KMS-11 (cell line): Measurements from ENCODE around the gene ODAD3.

ENCODE experiments used
- H2AFZ ChIP-seq: fragments of 200-600 bp; sonication (generic); 2 replicates; pipeline ENCODE4 v1.6.1; 2016; ENCODE audit warnings: antibody characterized with exemption, mixed run types, low read depth
- H3K27ac ChIP-seq: fragments of 200-600 bp; sonication (generic); 2 replicates; pipeline ENCODE4 v1.6.1; 2016; ENCODE audit warnings: mild to moderate bottlenecking, mixed run types
- H3K27me3 ChIP-seq: fragments of 200-600 bp; sonication (generic); 2 replicates; pipeline ENCODE4 v1.6.1; 2017; ENCODE audit warnings: mild to moderate bottlenecking, low read depth, mixed run types, moderate library complexity; ENCODE audit not compliant: insufficient read depth
- H3K36me3 ChIP-seq: fragments of 200-600 bp; sonication (generic); 2 replicates; pipeline ENCODE4 v1.6.1; 2017; ENCODE audit warnings: mild to moderate bottlenecking, mixed run types; ENCODE audit not compliant: insufficient read depth
- H3K4me1 ChIP-seq: fragments of 200-600 bp; sonication (generic); 2 replicates; pipeline ENCODE4 v1.6.1; 2016; ENCODE audit warnings: mild to moderate bottlenecking, low read depth, mixed run types; ENCODE audit not compliant: poor library complexity, severe bottlenecking
- H3K4me2 ChIP-seq: fragments of 200-600 bp; sonication (generic); 2 replicates; pipeline ENCODE4 v1.7.0; 2016; ENCODE audit warnings: mild to moderate bottlenecking, mixed run types
- H3K4me3 ChIP-seq: fragments of 200-600 bp; sonication (generic); IDR thresholded peaks from 2 replicates; pipeline ENCODE4 v1.6.1; 2017; ENCODE audit warnings: low read depth, low read length, mixed read lengths; ENCODE audit not compliant: insufficient read depth
- H3K79me2 ChIP-seq: fragments of 200-600 bp; sonication (generic); 2 replicates; pipeline ENCODE4 v1.6.1; 2016; ENCODE audit warnings: low read depth, mixed run types; ENCODE audit not compliant: insufficient read depth
- H3K9ac ChIP-seq: fragments of 200-600 bp; sonication (generic); 2 replicates; pipeline ENCODE4 v1.6.1; 2016; ENCODE audit warnings: mild to moderate bottlenecking, mixed run types
- H4K20me1 ChIP-seq: fragments of 200-600 bp; sonication (generic); 2 replicates; pipeline ENCODE4 v1.6.1; 2016; ENCODE audit warnings: mild to moderate bottlenecking, mixed run types; ENCODE audit not compliant: insufficient read depth
- TF ChIP-seq, protein P1 (sequence below): fragments of 200-600 bp; sonication (generic); conservative IDR thresholded peaks from 2 replicates; pipeline ENCODE4 v1.6.1; 2017; ENCODE audit warnings: low read depth, mild to moderate bottlenecking, antibody characterized with exemption, low read length, moderate library complexity, mixed read lengths

The ODAD3 gene

DNA sequence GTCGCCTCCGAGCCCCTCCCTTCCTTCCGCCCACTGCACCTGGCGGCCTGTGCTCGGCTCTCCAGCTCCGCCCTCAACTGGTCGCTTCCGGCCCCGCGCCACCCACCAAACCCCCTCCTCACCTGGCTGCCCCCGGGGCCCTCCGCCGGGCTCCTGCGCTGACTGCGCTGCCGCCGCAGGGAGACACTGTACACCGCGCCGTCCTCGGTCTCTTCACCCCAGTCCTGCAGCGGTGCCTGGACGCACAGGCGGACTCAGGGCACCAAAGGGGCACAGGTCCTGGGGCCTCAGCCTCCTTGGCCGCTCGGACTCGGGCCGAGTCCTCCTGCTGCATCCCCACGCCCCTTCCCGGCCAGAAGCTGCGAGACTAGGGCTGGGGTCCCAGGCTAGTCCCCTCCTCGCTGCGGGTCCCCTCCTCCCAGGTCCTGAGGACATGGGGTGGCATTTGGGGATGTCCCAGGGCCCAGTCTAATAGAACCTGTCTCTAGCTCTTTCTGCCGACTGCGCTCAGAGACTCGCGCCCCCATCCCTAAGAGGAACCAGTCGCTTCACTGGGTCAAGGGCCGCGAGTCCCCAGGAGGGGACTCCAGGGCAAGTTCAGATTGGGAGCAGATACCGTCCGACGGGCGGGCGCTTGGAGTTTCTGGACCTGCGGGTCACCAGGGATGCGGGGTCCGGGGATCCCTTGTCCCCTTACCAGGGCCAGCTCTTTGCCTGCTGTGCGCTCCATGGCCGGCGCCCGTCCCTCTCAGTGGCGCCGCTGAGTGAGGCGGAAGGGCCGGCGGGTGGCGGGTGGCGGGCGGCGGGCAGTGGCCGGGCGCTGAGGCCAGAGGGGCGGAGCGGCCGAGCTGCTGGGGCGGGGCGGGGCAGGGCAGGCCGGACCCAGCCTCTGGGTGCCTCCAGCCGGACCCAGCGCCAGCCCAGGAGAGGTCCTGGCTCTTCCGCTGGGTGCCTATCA lies 16.1 kb downstream of the ODAD3 start, which contains the start of gene RGL3:
RGL3 (minus strand) TSS at position 766 of the 958 bp plus-strand sequence; CDS start at position 730, 36 bp downstream.
- H3K9ac ChIP-seq = no peak within 1 kb of the TSS
- peaks cover 49% of the 10 kb centered on the region for H3K27me3 ChIP-seq
- TF ChIP-seq, protein P1, sequence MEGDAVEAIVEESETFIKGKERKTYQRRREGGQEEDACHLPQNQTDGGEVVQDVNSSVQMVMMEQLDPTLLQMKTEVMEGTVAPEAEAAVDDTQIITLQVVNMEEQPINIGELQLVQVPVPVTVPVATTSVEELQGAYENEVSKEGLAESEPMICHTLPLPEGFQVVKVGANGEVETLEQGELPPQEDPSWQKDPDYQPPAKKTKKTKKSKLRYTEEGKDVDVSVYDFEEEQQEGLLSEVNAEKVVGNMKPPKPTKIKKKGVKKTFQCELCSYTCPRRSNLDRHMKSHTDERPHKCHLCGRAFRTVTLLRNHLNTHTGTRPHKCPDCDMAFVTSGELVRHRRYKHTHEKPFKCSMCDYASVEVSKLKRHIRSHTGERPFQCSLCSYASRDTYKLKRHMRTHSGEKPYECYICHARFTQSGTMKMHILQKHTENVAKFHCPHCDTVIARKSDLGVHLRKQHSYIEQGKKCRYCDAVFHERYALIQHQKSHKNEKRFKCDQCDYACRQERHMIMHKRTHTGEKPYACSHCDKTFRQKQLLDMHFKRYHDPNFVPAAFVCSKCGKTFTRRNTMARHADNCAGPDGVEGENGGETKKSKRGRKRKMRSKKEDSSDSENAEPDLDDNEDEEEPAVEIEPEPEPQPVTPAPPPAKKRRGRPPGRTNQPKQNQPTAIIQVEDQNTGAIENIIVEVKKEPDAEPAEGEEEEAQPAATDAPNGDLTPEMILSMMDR = no peak
- H3K36me3 ChIP-seq = no peaks in the 10 kb centered on the region
- H4K20me1 ChIP-seq = no peaks in the 10 kb centered on the region
- H2AFZ ChIP-seq = no peak within 1 kb of the TSS
- H3K27ac ChIP-seq = no peak within 1 kb of the TSS
- H3K79me2 ChIP-seq = no peaks in the 10 kb centered on the region
- H3K4me3 ChIP-seq = no peak within 1 kb of the TSS
- peaks cover 4% of the 10 kb centered on the region for H3K4me1 ChIP-seq
- H3K4me2 ChIP-seq = no peak within 1 kb of the TSS

DNA sequence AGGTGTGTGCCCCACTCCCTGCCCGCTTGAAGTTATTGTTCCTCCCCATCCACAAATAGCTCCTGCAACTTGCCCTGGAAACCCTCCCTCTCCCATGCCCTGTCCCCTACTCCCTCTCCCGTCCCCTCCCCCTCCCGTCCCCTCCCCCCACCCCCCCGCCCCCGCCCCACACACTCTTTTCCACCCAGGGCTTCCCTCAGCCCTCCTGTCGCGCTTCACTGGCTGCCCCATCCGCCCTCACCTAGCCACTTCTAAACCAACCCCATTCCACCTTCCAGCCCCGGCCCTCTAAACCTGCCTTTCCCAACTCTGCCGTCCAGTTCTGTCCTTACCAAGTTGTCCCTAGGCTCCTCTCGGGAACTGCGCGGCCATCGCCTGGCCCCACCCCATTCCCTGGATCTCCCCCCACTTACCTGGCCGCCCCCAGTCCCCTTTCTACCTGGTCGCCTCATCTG lies 16.8 kb downstream of the ODAD3 start:
- H3K4me3 ChIP-seq = no peak overlapping the region
- H4K20me1 ChIP-seq = no peaks in the 10 kb centered on the region
- peaks cover 44% of the 10 kb centered on the region for H3K27me3 ChIP-seq
- H2AFZ ChIP-seq = no peak overlapping the region
- no peak overlapping the region for H3K27ac ChIP-seq
- no peaks in the 10 kb centered on the region for H3K36me3 ChIP-seq
- H3K4me1 ChIP-seq = peaks cover 4% of the 10 kb centered on the region
- TF ChIP-seq, protein P1 = no peak
- no peak overlapping the region for H3K4me2 ChIP-seq
- no peak overlapping the region for H3K9ac ChIP-seq
- H3K79me2 ChIP-seq = no peaks in the 10 kb centered on the region

DNA sequence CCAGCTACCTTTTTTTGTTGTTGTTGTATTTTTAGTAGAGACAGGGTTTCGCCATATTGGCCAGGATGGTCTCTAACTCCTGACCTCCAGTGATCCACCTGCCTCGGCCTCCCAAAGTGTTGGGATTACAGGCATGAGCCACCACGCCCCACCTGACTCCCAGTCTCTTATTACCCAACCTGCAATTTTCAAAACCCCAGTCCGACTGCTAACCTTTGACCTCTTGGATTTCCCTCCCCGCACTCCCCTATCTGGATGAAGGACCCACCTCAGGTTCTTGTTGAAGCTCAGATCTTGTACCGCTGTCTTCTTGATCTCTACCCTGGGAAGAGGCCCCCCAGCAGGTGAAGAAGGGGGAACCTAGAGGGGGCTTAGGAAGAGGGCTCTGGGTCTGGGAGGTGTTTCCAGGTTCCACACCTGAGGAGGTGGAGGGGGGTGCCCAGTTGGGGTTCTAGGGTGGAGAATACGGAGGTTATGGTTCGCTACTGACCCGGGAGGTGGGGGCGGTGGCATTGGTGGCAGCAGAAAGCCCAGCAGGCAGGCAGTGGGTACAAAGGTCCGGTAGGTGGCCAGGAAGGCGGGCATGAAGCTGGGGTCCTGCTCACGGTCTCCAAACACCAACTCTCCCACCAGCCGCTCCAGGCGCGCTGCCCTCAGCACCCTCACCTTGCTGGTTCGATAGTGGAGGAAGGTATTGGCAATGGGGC lies 18.4 kb downstream of the ODAD3 start:
- TF ChIP-seq, protein P1 = no peak
- Histone ChIP-seq H3K4me1 (peaks cover 4% of the 10 kb centered on the region), H3K27me3 (peaks cover 44% of the 10 kb centered on the region), H3K9ac (no peak overlapping the region), H3K36me3 (no peaks in the 10 kb centered on the region), H3K79me2 (no peaks in the 10 kb centered on the region), H3K4me2 (no peak overlapping the region), H2AFZ (no peak overlapping the region), H4K20me1 (no peaks in the 10 kb centered on the region), H3K4me3 (no peak overlapping the region), H3K27ac (no peak overlapping the region)

DNA sequence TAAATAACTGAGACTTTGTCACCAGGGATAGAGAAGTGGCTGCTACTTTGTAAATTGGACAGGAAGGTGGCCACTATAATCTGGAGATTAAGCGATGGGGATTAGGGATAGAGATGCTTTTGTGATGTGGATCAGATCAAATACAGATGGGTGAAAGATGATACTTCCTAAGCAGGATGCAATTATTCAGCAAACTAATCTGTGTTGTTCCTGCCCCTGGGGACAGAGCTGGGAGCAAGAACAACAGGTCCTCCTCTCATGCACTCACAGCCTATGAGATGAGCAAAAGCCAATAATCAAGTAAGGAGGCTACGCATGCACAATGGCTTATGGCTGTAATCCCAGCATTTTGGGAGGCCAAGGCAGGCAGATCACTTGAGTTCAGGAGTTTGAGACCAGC lies 20.4 kb downstream of the ODAD3 start:
- Histone ChIP-seq H3K4me2 (no peak overlapping the region), H3K4me3 (no peak overlapping the region), H3K4me1 (no peaks in the 10 kb centered on the region), H3K79me2 (no peaks in the 10 kb centered on the region), H3K27me3 (peaks cover 31% of the 10 kb centered on the region; the same call in 1 of the 2 replicates), H3K36me3 (no peaks in the 10 kb centered on the region), H3K27ac (no peak overlapping the region), H2AFZ (no peak overlapping the region), H4K20me1 (no peaks in the 10 kb centered on the region), H3K9ac (no peak overlapping the region)
- TF ChIP-seq, protein P1 = no peak
